Measurements from ENCODE around the gene MTARC1. TPM values are rescaled to one million over a fixed set of nuclear protein-coding genes. Genes with fewer than 3 reads are reported as not detected.

MTARC1 gene
- total RNA-seq, 1 experiment from 2014 or later = 0.74 TPM

- ChIA-PET CTCF (no interaction called here), POLR2A (no interaction called here)
- in situ Hi-C loops (cut with HindIII; ENCODE audit: low pct_unique_long_range_greater_than_20kb, low sequenced_read_pairs) (no loop called here), intact Hi-C loops (cut with micrococcal nuclease; ENCODE audit: unreplicated experiment) (no loop called here)
- TF ChIP-seq SIN3A (IDR thresholded peaks at IDR 0.05; ENCODE audit: borderline replicate concordance, insufficient read depth, low read depth, low read length) = no peak
- TF ChIP-seq POLR2AphosphoS5 (IDR thresholded peaks at IDR 0.05; ENCODE audit: low read depth, low read length) = no peak
- TF ChIP-seq, protein P1, sequence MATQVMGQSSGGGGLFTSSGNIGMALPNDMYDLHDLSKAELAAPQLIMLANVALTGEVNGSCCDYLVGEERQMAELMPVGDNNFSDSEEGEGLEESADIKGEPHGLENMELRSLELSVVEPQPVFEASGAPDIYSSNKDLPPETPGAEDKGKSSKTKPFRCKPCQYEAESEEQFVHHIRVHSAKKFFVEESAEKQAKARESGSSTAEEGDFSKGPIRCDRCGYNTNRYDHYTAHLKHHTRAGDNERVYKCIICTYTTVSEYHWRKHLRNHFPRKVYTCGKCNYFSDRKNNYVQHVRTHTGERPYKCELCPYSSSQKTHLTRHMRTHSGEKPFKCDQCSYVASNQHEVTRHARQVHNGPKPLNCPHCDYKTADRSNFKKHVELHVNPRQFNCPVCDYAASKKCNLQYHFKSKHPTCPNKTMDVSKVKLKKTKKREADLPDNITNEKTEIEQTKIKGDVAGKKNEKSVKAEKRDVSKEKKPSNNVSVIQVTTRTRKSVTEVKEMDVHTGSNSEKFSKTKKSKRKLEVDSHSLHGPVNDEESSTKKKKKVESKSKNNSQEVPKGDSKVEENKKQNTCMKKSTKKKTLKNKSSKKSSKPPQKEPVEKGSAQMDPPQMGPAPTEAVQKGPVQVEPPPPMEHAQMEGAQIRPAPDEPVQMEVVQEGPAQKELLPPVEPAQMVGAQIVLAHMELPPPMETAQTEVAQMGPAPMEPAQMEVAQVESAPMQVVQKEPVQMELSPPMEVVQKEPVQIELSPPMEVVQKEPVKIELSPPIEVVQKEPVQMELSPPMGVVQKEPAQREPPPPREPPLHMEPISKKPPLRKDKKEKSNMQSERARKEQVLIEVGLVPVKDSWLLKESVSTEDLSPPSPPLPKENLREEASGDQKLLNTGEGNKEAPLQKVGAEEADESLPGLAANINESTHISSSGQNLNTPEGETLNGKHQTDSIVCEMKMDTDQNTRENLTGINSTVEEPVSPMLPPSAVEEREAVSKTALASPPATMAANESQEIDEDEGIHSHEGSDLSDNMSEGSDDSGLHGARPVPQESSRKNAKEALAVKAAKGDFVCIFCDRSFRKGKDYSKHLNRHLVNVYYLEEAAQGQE (IDR thresholded peaks at IDR 0.05; ENCODE audit: insufficient read depth in 1 of 2, low read depth in 2 of 2, low read length in 1 of 2) = no peak
- no peaks in the 10 kb centered on the region for H3K27me3 ChIP-seq (ENCODE audit: control insufficient read depth, insufficient read depth, low read length)
- no peak for DNase-seq (ENCODE audit: low read depth, low spot score)
- H3K4me1 ChIP-seq (ENCODE audit: control insufficient read depth, insufficient read depth, low read length) = no peaks in the 10 kb centered on the region
- no peak for ATAC-seq
- H3K27ac ChIP-seq (ENCODE audit: low read length) = no peak overlapping the region
- H3K9me3 ChIP-seq (ENCODE audit: control insufficient read depth, insufficient read depth, low read depth, low read length) = no peaks in the 10 kb centered on the region
- no peak overlapping the region for H3K4me3 ChIP-seq (ENCODE audit: low read depth in 2 of 2, low read length in 2 of 2)
- BruUV-seq (replicated peaks) = no TSS peak
- H3K36me3 ChIP-seq (ENCODE audit: control insufficient read depth, insufficient read depth, low read length) = no peaks in the 10 kb centered on the region
Observed at GRCh38 chr1:220797553-220797952, 10.8 kb downstream of the MTARC1 start.

DNA sequence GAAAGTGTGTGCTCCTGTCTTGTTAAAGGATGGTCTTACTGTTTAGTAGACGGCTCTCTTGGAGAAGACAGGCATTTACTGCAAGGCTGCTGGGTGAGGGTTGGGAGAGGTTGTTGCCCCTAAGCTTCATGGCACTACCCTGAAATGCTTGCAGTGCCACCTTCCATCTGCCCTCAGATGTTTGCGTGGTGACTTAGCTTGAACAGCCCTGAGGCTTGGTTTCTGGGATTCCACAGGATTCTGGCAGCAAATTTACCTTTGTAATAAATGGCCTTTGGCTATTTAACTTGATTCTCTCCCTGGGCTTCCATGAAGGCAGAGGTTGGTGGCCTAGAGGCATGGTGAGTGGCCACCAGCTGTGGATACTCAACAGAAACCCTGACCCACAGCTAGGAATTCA, 11.6 kb downstream of the MTARC1 start:
- ChIA-PET CTCF (no interaction called here), POLR2A (no interaction called here)
- H3K36me3 ChIP-seq (ENCODE audit: control insufficient read depth, insufficient read depth, low read length) = no peaks in the 10 kb centered on the region
- ATAC-seq = no peak
- no peak for TF ChIP-seq TCF7L2 (IDR thresholded peaks at IDR 0.05; ENCODE audit: low read depth, low read length)
- no peak for TF ChIP-seq POLR2AphosphoS5 (IDR thresholded peaks at IDR 0.05; ENCODE audit: low read depth, low read length)
- TF ChIP-seq SIN3A (IDR thresholded peaks at IDR 0.05; ENCODE audit: borderline replicate concordance, insufficient read depth, low read depth, low read length) = no peak
- TF ChIP-seq, protein P2, sequence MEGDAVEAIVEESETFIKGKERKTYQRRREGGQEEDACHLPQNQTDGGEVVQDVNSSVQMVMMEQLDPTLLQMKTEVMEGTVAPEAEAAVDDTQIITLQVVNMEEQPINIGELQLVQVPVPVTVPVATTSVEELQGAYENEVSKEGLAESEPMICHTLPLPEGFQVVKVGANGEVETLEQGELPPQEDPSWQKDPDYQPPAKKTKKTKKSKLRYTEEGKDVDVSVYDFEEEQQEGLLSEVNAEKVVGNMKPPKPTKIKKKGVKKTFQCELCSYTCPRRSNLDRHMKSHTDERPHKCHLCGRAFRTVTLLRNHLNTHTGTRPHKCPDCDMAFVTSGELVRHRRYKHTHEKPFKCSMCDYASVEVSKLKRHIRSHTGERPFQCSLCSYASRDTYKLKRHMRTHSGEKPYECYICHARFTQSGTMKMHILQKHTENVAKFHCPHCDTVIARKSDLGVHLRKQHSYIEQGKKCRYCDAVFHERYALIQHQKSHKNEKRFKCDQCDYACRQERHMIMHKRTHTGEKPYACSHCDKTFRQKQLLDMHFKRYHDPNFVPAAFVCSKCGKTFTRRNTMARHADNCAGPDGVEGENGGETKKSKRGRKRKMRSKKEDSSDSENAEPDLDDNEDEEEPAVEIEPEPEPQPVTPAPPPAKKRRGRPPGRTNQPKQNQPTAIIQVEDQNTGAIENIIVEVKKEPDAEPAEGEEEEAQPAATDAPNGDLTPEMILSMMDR (IDR thresholded peaks at IDR 0.05) = no peak
- TF ChIP-seq, protein P1 (IDR thresholded peaks at IDR 0.05; ENCODE audit: insufficient read depth in 1 of 2, low read depth in 2 of 2, low read length in 1 of 2) = no peak
- no peaks in the 10 kb centered on the region for H3K9me3 ChIP-seq (ENCODE audit: control insufficient read depth, insufficient read depth, low read depth, low read length)
- H3K27ac ChIP-seq (ENCODE audit: low read length) = no peak overlapping the region
- no peak for DNase-seq (ENCODE audit: low read depth, low spot score)
- BruUV-seq (replicated peaks) = no TSS peak
- no peaks in the 10 kb centered on the region for H3K27me3 ChIP-seq (ENCODE audit: control insufficient read depth, insufficient read depth, low read length)
- H3K4me1 ChIP-seq (ENCODE audit: control insufficient read depth, insufficient read depth, low read length) = no peaks in the 10 kb centered on the region
- no peak overlapping the region for H3K4me3 ChIP-seq (ENCODE audit: low read depth in 2 of 2, low read length in 2 of 2)
- intact Hi-C loops (cut with micrococcal nuclease; ENCODE audit: unreplicated experiment) = no loop called here
- in situ Hi-C loops (cut with HindIII; ENCODE audit: low pct_unique_long_range_greater_than_20kb, low sequenced_read_pairs) = no loop called here

Data from Panc1 (cell line).